ENCODE measurements around the gene BMP6. TPM values are rescaled to one million over a fixed set of nuclear protein-coding genes. Genes with fewer than 3 reads are reported as not detected.
"Not testable (repeated sequence)": the region's sequence is repeated elsewhere in the genome, so short reads cannot be mapped to it uniquely, and the experiment has no call there.

The BMP6 gene
- total RNA-seq, 4 donors from 2014 or later, result 1.7 to 8.3 (median 3.3) TPM

GRCh38 chr6:7812623-7813022 lies 86.7 kb downstream of the BMP6 start:
- H3K9me3 ChIP-seq, result no peaks in the 10 kb centered on the region
- H3K27ac ChIP-seq, result no peak overlapping the region
- peaks cover 0 to 3% of the 10 kb centered on the region in 2 donors for H3K4me1 ChIP-seq
- intact Hi-C loops (cut with DNase I; ENCODE audit: low total_unique reads) (no loop called here), in situ Hi-C loops (cut with MboI; ENCODE audit: low sequenced_read_pairs in 4 of 4) (no loop called here)
- ATAC-seq (no peak), DNase-seq (no peak)
- no peaks in the 10 kb centered on the region for H3K27me3 ChIP-seq
- no peak overlapping the region for H3K4me3 ChIP-seq
- H3K36me3 ChIP-seq, result no peaks in the 10 kb centered on the region
- TF ChIP-seq CTCF (IDR thresholded peaks at IDR 0.05 in 4 of 5, conservative IDR thresholded peaks at IDR 0.05 in 1 of 5) (no peak), POLR2A (IDR thresholded peaks at IDR 0.05) (no peak)

- TF ChIP-seq CTCF (IDR thresholded peaks at IDR 0.05 in 4 of 5, conservative IDR thresholded peaks at IDR 0.05 in 1 of 5) (no peak), POLR2A (IDR thresholded peaks at IDR 0.05) (no peak)
- no peak overlapping the region for H3K27ac ChIP-seq
- no peak for DNase-seq
- H3K27me3 ChIP-seq, result no peaks in the 10 kb centered on the region
- intact Hi-C loops (cut with DNase I; ENCODE audit: low total_unique reads) (no loop called here), in situ Hi-C loops (cut with MboI; ENCODE audit: low sequenced_read_pairs in 4 of 4) (no loop called here)
- peaks cover 0 to 3% of the 10 kb centered on the region in 2 donors for H3K4me1 ChIP-seq
- ATAC-seq, result no peak
- H3K36me3 ChIP-seq, result no peaks in the 10 kb centered on the region
- no peak overlapping the region for H3K4me3 ChIP-seq
- no peaks in the 10 kb centered on the region for H3K9me3 ChIP-seq
These were observed 87.3 kb downstream of the BMP6 start for GRCh38 chr6:7813193-7813592.

DNA sequence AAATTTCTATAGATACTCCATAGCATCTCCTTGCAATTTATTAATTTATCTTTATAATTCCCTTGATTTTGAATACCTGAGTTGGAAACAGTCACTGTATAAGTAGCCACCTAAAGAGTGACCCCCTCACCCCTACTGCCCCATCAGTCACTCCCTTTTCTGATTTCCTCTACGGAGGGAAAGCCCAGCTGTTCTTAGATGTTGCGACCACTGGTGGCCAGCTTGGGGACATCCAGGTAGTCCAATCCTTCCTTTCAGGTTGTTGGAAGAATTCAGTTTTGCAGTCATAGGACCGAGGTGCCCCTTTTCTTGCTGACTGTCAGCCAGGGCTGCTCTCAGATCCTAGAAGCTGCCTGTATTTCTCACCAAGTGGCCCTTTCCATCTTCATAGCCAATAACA lies 87.8 kb downstream of the BMP6 start:
- Histone ChIP-seq H3K4me3 (no peak overlapping the region), H3K9me3 (no peaks in the 10 kb centered on the region), H3K4me1 (peaks cover 0 to 3% of the 10 kb centered on the region in 2 donors), H3K36me3 (no peaks in the 10 kb centered on the region), H3K27me3 (no peaks in the 10 kb centered on the region), H3K27ac (no peak overlapping the region)
- DNase-seq (no peak), ATAC-seq (no peak)
- in situ Hi-C loops (cut with MboI; ENCODE audit: low sequenced_read_pairs in 4 of 4) (no loop called here), intact Hi-C loops (cut with DNase I; ENCODE audit: low total_unique reads) (no loop called here)
- TF ChIP-seq CTCF (IDR thresholded peaks at IDR 0.05 in 4 of 5, conservative IDR thresholded peaks at IDR 0.05 in 1 of 5) (no peak), POLR2A (IDR thresholded peaks at IDR 0.05) (no peak)

DNA sequence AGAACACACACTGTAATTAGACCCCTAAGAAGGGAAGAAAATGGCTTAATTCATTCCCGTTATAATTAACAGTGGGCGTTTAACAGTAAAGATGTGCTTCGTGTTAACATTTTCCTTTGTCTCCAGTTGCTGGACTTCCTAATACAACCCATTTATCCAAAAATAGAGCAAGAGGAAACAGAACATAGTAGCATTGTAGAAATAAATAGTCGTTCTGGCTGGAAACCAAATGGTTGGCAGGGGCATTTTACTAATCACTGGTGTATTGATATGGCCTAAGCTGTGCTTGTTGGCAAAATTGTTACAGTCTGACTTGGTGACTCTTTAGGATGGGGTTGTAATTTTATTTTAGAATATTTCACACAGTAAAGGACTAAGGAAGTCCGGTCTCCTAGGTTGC lies 89.8 kb downstream of the BMP6 start:
- H3K36me3 ChIP-seq, result no peaks in the 10 kb centered on the region
- H3K27me3 ChIP-seq, result no peaks in the 10 kb centered on the region
- TF ChIP-seq POLR2A (IDR thresholded peaks at IDR 0.05), result no peak
- no peak for TF ChIP-seq CTCF (IDR thresholded peaks at IDR 0.05 in 4 of 5, conservative IDR thresholded peaks at IDR 0.05 in 1 of 5)
- H3K9me3 ChIP-seq, result no peaks in the 10 kb centered on the region
- in situ Hi-C loops (cut with MboI; ENCODE audit: low sequenced_read_pairs in 4 of 4) (no loop called here), intact Hi-C loops (cut with DNase I; ENCODE audit: low total_unique reads) (no loop called here)
- no peak overlapping the region for H3K4me3 ChIP-seq
- no peak for ATAC-seq
- H3K4me1 ChIP-seq, result peaks cover 0 to 3% of the 10 kb centered on the region in 2 donors
- H3K27ac ChIP-seq, result no peak overlapping the region
- no peak for DNase-seq

DNA sequence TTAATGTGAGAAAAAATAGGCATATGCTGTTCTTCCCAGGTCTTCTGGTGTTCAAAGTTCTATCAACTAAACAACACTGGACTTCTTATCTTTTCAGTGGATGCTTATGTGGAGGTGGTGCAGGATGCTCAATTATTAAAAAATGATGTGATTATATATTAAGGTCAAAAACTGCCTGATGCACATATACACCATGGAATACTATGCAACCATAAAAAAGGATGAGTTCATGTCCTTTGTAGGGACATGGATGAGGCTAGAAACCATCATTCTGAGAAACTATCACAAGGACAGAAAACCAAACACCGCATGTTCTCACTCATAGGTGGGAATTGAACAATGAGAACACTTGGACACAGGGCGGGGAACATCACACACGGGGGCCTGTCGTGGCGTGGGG lies 91.3 kb downstream of the BMP6 start:
- H3K9me3 ChIP-seq; H3K27ac ChIP-seq; ATAC-seq; DNase-seq; H3K27me3 ChIP-seq; in situ Hi-C loops (cut with MboI; ENCODE audit: low sequenced_read_pairs in 4 of 4); H3K4me1 ChIP-seq; H3K4me3 ChIP-seq; H3K36me3 ChIP-seq; intact Hi-C loops (cut with DNase I; ENCODE audit: low total_unique reads): not testable (repeated sequence)

Measured in gastrocnemius medialis (tissue), 4 donors.